ENCODE data around the gene MICU1. TPM values are rescaled to one million over a fixed set of nuclear protein-coding genes. Genes with fewer than 3 reads are reported as not detected.

The MICU1 gene
- total and polyA plus RNA-seq, 7 donors: 29.4 to 53.5 (median 33.9) TPM

DNA sequence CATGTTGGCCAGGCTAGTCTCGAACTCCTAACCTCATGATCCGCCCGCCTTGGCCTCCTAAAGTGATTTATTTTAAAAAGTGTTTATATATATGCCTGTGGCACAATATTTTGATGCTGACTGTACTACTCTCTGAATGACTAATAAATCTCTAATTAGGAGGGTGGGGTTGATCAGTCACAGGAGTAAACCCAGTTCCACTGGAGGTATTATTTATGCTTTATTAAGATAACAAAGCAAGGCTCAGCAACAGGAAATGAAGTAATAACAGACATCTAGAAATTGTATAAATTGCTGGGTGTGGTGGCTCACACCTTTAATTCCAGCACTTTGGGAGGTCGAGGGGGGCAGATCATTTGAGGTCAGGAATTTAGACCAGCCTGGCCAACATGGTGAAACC lies 40.0 kb upstream of the MICU1 start:
- DNase-seq: no peak
- no peak overlapping the region for H3K27ac ChIP-seq
- H3K4me3 ChIP-seq: no peak overlapping the region
- H3K4me1 ChIP-seq: no peaks in the 10 kb centered on the region
- H3K9me3 ChIP-seq: no peaks in the 10 kb centered on the region
- no peaks in the 10 kb centered on the region for H3K36me3 ChIP-seq
- intact Hi-C loops (cut with DNase I): no loop called here
- TF ChIP-seq POLR2AphosphoS5 (IDR thresholded peaks at IDR 0.05) (no peak), EP300 (IDR thresholded peaks at IDR 0.05) (no peak), POLR2A (IDR thresholded peaks at IDR 0.05) (no peak)
- TF ChIP-seq, protein P1, sequence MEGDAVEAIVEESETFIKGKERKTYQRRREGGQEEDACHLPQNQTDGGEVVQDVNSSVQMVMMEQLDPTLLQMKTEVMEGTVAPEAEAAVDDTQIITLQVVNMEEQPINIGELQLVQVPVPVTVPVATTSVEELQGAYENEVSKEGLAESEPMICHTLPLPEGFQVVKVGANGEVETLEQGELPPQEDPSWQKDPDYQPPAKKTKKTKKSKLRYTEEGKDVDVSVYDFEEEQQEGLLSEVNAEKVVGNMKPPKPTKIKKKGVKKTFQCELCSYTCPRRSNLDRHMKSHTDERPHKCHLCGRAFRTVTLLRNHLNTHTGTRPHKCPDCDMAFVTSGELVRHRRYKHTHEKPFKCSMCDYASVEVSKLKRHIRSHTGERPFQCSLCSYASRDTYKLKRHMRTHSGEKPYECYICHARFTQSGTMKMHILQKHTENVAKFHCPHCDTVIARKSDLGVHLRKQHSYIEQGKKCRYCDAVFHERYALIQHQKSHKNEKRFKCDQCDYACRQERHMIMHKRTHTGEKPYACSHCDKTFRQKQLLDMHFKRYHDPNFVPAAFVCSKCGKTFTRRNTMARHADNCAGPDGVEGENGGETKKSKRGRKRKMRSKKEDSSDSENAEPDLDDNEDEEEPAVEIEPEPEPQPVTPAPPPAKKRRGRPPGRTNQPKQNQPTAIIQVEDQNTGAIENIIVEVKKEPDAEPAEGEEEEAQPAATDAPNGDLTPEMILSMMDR (IDR thresholded peaks at IDR 0.05): no peak
- H3K27me3 ChIP-seq: no peaks in the 10 kb centered on the region
- WGBS, 2 donors: 75 to 83% methylated on average over 4 of the region's 4 CpGs

DNA sequence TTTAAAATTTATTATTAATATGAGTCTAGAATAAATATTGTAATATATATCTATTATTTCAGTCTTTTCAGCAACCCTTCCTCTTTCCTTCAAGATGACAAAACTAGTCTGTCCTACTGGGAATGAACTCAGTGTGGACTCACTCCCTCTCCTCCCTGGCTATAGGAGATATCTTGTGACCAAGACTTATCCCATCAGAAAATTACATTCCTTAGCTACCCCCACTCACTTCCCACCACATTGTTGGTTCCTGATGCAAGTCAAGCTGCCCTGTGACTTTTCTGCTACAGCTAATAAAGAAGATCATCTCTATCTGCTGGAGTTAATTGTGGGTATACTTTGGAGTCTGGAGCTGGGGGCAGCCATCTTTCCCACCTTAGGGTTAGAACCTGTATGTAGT lies 38.1 kb upstream of the MICU1 start:
- Histone ChIP-seq H3K36me3 (no peaks in the 10 kb centered on the region), H3K27me3 (no peaks in the 10 kb centered on the region), H3K9me3 (no peaks in the 10 kb centered on the region), H3K4me3 (no peak overlapping the region), H3K4me1 (no peaks in the 10 kb centered on the region), H3K27ac (no peak overlapping the region)
- TF ChIP-seq EP300 (IDR thresholded peaks at IDR 0.05): no peak
- no peak for TF ChIP-seq POLR2AphosphoS5 (IDR thresholded peaks at IDR 0.05)
- TF ChIP-seq, protein P1 (IDR thresholded peaks at IDR 0.05): no peak
- no peak for TF ChIP-seq POLR2A (IDR thresholded peaks at IDR 0.05)
- intact Hi-C loops (cut with DNase I): no loop called here
- no peak for DNase-seq

DNA sequence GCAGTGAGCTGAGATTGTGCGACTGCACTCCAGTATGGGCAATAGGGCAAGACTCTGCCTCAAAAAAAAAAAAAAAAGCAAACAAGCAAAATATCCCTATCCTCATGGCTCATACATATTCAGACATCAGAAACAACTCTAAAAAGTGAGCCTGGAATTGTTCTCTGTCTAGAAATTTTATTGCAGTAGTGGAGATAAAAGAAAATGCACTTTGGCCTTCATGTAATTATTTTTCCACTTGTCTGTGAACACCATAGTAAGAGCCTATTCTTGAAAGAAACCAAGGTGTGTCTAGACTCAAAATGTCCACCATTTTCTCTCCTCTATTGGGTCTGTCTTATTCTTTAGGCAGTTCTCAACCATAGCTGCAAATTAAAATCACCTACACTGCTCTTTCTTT lies 35.6 kb upstream of the MICU1 start:
- Histone ChIP-seq H3K36me3 (no peaks in the 10 kb centered on the region), H3K27ac (no peak overlapping the region), H3K4me3 (no peak overlapping the region), H3K9me3 (no peaks in the 10 kb centered on the region), H3K27me3 (no peaks in the 10 kb centered on the region), H3K4me1 (no peaks in the 10 kb centered on the region)
- 18 to 79% methylated on average over 1 of the region's 1 CpG for WGBS, 2 donors
- intact Hi-C loops (cut with DNase I): no loop called here
- no peak for TF ChIP-seq POLR2A (IDR thresholded peaks at IDR 0.05)
- TF ChIP-seq EP300 (IDR thresholded peaks at IDR 0.05): no peak
- TF ChIP-seq, protein P1 (IDR thresholded peaks at IDR 0.05): no peak
- TF ChIP-seq POLR2AphosphoS5 (IDR thresholded peaks at IDR 0.05): no peak
- no peak for DNase-seq

DNA sequence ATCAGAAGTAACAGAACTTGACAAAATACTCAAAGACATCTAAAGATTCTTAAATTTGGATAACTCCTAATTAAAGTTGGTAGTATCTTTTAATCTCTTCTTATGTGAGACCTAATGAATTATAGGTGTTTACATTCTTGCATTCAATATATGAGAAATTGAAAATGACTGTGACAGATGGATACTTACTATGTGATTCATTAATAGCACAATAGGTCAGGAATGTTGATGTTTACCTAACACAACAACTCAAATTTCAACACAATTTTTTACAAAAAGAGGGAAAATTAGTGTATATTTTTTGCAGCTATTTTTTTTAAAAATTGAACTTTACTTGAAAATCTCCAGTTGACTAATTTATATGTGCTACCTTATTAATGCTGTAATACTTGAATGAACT lies 34.3 kb upstream of the MICU1 start:
- H3K36me3 ChIP-seq: no peaks in the 10 kb centered on the region
- TF ChIP-seq POLR2A (IDR thresholded peaks at IDR 0.05): no peak
- intact Hi-C loops (cut with DNase I): no loop called here
- no peaks in the 10 kb centered on the region for H3K4me1 ChIP-seq
- no peaks in the 10 kb centered on the region for H3K27me3 ChIP-seq
- H3K27ac ChIP-seq: no peak overlapping the region
- DNase-seq: no peak
- H3K9me3 ChIP-seq: no peaks in the 10 kb centered on the region
- no peak overlapping the region for H3K4me3 ChIP-seq

DNA sequence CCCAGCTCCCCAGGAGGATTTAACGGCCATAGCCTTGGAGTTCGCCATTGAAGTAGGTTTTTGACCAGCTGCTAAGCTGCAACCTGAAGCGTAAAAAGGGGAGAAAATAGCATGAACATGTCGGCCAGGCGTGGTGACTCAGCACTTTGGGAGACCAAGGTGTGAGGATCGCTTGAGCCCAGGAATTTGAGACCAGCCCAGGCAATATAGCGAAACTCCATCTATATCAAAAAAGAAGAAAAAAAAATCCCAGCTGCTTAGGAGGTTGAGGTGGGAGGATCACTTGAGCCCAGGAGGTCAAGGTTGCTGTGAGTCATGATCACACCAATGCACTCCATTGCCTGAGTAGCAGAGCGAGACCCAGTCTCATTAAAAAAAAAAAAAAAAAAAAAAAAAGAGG lies 33.8 kb upstream of the MICU1 start:
- Histone ChIP-seq H3K4me1 (no peaks in the 10 kb centered on the region), H3K4me3 (no peak overlapping the region), H3K9me3 (no peaks in the 10 kb centered on the region), H3K27me3 (no peaks in the 10 kb centered on the region), H3K27ac (no peak overlapping the region), H3K36me3 (no peaks in the 10 kb centered on the region)
- TF ChIP-seq EP300 (IDR thresholded peaks at IDR 0.05): no peak
- no peak for TF ChIP-seq POLR2AphosphoS5 (IDR thresholded peaks at IDR 0.05)
- TF ChIP-seq, protein P1 (IDR thresholded peaks at IDR 0.05): no peak
- TF ChIP-seq POLR2A (IDR thresholded peaks at IDR 0.05): no peak
- intact Hi-C loops (cut with DNase I): no loop called here
- 96 to 97% methylated on average over 8 of the region's 8 CpGs for WGBS, 2 donors
- no peak for DNase-seq

All from sigmoid colon (tissue), 7 donors.